Measurements from ENCODE around the gene NDUFA5. TPM values are rescaled to one million over a fixed set of nuclear protein-coding genes. Genes with fewer than 3 reads are reported as not detected.

NDUFA5 gene
- total RNA-seq, 1 experiment from 2014 or later: 77.0 TPM

DNA sequence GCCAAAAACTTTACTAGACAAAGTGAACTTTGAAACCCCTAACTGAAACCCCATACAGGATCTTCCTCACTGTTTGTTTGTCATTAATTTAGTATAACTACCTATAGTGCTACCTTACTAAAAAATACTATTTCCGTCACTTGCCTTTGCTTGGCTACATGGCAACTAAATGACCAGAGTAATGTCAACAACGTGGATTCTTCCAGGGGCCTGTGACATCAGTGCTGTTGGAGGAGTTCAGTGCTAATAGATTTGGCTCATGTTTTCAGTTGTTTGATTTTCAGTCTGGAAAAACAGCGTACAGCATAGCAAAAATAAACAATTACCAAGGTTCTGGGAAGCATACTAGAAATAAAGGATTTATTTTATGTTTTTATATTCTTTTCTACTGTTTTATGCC lies 41.0 kb upstream of the NDUFA5 start (continued):
- no peak for TF ChIP-seq NFYB (CRISPR knock-in tag; conservative IDR thresholded peaks at IDR 0.05; ENCODE audit: low read depth)
- no peak for TF ChIP-seq ZNF232 (CRISPR knock-in tag; IDR thresholded peaks at IDR 0.05)
- TF ChIP-seq, protein P1, sequence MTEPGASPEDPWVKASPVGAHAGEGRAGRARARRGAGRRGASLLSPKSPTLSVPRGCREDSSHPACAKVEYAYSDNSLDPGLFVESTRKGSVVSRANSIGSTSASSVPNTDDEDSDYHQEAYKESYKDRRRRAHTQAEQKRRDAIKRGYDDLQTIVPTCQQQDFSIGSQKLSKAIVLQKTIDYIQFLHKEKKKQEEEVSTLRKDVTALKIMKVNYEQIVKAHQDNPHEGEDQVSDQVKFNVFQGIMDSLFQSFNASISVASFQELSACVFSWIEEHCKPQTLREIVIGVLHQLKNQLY (CRISPR knock-in tag; IDR thresholded peaks at IDR 0.05): no peak
- TF ChIP-seq ZNF671 (CRISPR knock-in tag; IDR thresholded peaks at IDR 0.05): no peak
- TF ChIP-seq, protein P2, sequence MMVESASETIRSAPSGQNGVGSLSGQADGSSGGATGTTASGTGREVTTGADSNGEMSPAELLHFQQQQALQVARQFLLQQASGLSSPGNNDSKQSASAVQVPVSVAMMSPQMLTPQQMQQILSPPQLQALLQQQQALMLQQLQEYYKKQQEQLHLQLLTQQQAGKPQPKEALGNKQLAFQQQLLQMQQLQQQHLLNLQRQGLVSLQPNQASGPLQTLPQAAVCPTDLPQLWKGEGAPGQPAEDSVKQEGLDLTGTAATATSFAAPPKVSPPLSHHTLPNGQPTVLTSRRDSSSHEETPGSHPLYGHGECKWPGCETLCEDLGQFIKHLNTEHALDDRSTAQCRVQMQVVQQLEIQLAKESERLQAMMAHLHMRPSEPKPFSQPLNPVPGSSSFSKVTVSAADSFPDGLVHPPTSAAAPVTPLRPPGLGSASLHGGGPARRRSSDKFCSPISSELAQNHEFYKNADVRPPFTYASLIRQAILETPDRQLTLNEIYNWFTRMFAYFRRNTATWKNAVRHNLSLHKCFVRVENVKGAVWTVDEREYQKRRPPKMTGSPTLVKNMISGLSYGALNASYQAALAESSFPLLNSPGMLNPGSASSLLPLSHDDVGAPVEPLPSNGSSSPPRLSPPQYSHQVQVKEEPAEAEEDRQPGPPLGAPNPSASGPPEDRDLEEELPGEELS (CRISPR knock-in tag; IDR thresholded peaks at IDR 0.05): no peak
- TF ChIP-seq GRHL2 (CRISPR knock-in tag; IDR thresholded peaks at IDR 0.05; ENCODE audit: insufficient replicate concordance, severe bottlenecking): no peak
- TF ChIP-seq OVOL2 (CRISPR knock-in tag; IDR thresholded peaks at IDR 0.05; ENCODE audit: borderline replicate concordance): no peak
- TF ChIP-seq, protein P3, sequence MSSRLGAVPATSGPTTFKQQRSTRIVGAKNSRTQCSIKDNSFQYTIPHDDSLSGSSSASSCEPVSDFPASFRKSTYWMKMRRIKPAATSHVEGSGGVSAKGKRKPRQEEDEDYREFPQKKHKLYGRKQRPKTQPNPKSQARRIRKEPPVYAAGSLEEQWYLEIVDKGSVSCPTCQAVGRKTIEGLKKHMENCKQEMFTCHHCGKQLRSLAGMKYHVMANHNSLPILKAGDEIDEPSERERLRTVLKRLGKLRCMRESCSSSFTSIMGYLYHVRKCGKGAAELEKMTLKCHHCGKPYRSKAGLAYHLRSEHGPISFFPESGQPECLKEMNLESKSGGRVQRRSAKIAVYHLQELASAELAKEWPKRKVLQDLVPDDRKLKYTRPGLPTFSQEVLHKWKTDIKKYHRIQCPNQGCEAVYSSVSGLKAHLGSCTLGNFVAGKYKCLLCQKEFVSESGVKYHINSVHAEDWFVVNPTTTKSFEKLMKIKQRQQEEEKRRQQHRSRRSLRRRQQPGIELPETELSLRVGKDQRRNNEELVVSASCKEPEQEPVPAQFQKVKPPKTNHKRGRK (CRISPR knock-in tag; IDR thresholded peaks at IDR 0.05; ENCODE audit: borderline replicate concordance): no peak

DNA sequence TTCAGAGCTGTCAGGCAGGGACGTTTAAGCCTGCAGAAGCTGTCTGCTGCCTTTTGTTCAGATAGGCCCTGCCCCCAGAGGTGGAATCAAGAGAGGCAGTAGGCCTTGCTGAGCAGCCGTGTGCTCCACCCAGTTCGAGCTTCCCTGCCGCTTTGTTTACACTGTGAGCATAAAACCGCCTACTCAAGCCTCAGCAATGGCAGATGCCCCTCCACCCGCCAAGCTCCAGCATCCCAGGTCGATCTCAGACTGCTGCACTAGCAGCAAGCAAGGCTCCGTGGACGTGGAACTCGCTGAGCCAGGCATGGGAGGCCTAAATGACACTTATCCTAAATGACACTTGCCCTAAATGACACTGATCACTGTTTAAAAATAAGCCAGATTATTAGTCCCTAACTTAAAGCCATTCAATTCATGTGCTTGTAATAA lies 37.2 kb upstream of the NDUFA5 start:
- CTCF ChIA-PET: interaction anchor here (0.6 to 2.7 kb wide), 8 partner anchors 11 to 107 kb away, joined by 3 to 11 read pairs (median 4); partner anchors contain the start of gene NDUFA5
- 0 out of 2 replicates have a peak overlapping the region, but pooled peaks have one; percentile 66 for H3K27ac Mint-ChIP-seq
- POLR2A ChIA-PET: interaction anchor here (1.0 to 1.3 kb wide), 2 partner anchors 37 to 97 kb away, joined by 3 read pairs; no protein-coding TSS in a partner anchor
- DNase-seq (ENCODE audit: low spot score) (peak; percentile 67), ATAC-seq (peak; percentile 92)
- no peaks in the 10 kb centered on the region; the same call in none of the 2 replicates for H3K27me3 Mint-ChIP-seq (ENCODE audit: low read depth)
- H3K4me1 Mint-ChIP-seq: peaks cover 15% of the 10 kb centered on the region
- TF ChIP-seq ATF1 (CRISPR knock-in tag; IDR thresholded peaks at IDR 0.05): no peak
- peak; percentile 86; the same call in 1 of the 2 replicates for TF ChIP-seq FOXK1 (CRISPR knock-in tag; IDR thresholded peaks at IDR 0.05)
- TF ChIP-seq, protein P3 (CRISPR knock-in tag; IDR thresholded peaks at IDR 0.05; ENCODE audit: borderline replicate concordance): no peak
- no peaks in the 10 kb centered on the region for H3K36me3 Mint-ChIP-seq
- peak overlapping the region; percentile 32 for H3K4me3 Mint-ChIP-seq
- no peaks in the 10 kb centered on the region for H3K9me3 Mint-ChIP-seq

DNA sequence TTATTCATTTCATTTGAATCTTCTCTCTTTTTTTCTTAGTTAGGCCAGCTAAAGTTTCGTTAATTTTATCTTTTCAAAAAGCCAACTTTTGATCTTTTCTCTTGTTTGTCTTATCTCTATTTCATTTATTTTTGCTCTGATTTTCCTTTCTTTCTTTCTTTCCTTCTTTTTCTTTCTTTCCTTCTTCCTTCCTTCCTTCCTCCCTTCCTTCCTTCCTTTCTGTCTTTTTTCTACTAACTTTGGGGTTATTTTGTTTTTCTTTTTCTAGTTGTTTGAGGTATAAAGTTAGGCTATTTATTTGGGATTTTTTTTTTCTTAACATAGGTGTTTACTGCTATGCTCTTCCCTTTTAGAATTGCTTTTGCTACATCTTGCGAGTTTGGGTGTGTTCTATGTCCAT lies 30.8 kb upstream of the NDUFA5 start:
- Mint-ChIP-seq H3K27ac (no peak overlapping the region), H3K36me3 (no peaks in the 10 kb centered on the region), H3K4me1 (peaks cover 7% of the 10 kb centered on the region; the same call in 1 of the 2 replicates), H3K9me3 (no peaks in the 10 kb centered on the region), H3K4me3 (no peak overlapping the region), H3K27me3 (ENCODE audit: low read depth) (no peaks in the 10 kb centered on the region; the same call in none of the 2 replicates)
- DNase-seq (ENCODE audit: low spot score) (no peak), ATAC-seq (no peak)
- POLR2A ChIA-PET: no interaction called here
- CTCF ChIA-PET: no interaction called here
- TF ChIP-seq, protein P4, sequence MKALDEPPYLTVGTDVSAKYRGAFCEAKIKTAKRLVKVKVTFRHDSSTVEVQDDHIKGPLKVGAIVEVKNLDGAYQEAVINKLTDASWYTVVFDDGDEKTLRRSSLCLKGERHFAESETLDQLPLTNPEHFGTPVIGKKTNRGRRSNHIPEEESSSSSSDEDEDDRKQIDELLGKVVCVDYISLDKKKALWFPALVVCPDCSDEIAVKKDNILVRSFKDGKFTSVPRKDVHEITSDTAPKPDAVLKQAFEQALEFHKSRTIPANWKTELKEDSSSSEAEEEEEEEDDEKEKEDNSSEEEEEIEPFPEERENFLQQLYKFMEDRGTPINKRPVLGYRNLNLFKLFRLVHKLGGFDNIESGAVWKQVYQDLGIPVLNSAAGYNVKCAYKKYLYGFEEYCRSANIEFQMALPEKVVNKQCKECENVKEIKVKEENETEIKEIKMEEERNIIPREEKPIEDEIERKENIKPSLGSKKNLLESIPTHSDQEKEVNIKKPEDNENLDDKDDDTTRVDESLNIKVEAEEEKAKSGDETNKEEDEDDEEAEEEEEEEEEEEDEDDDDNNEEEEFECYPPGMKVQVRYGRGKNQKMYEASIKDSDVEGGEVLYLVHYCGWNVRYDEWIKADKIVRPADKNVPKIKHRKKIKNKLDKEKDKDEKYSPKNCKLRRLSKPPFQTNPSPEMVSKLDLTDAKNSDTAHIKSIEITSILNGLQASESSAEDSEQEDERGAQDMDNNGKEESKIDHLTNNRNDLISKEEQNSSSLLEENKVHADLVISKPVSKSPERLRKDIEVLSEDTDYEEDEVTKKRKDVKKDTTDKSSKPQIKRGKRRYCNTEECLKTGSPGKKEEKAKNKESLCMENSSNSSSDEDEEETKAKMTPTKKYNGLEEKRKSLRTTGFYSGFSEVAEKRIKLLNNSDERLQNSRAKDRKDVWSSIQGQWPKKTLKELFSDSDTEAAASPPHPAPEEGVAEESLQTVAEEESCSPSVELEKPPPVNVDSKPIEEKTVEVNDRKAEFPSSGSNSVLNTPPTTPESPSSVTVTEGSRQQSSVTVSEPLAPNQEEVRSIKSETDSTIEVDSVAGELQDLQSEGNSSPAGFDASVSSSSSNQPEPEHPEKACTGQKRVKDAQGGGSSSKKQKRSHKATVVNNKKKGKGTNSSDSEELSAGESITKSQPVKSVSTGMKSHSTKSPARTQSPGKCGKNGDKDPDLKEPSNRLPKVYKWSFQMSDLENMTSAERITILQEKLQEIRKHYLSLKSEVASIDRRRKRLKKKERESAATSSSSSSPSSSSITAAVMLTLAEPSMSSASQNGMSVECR (CRISPR knock-in tag; IDR thresholded peaks at IDR 0.05; ENCODE audit: borderline replicate concordance): no peak
- no peak for TF ChIP-seq ATF1 (CRISPR knock-in tag; IDR thresholded peaks at IDR 0.05)
- no peak for TF ChIP-seq HMGA2 (CRISPR knock-in tag; IDR thresholded peaks at IDR 0.05)
- TF ChIP-seq, protein P5, sequence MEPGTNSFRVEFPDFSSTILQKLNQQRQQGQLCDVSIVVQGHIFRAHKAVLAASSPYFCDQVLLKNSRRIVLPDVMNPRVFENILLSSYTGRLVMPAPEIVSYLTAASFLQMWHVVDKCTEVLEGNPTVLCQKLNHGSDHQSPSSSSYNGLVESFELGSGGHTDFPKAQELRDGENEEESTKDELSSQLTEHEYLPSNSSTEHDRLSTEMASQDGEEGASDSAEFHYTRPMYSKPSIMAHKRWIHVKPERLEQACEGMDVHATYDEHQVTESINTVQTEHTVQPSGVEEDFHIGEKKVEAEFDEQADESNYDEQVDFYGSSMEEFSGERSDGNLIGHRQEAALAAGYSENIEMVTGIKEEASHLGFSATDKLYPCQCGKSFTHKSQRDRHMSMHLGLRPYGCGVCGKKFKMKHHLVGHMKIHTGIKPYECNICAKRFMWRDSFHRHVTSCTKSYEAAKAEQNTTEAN (CRISPR knock-in tag; IDR thresholded peaks at IDR 0.05): no peak
- TF ChIP-seq RORB (CRISPR knock-in tag; IDR thresholded peaks at IDR 0.05): no peak
- TF ChIP-seq RELA (CRISPR knock-in tag; IDR thresholded peaks at IDR 0.05; ENCODE audit: borderline replicate concordance): no peak
- no peak for TF ChIP-seq ZNF138 (CRISPR knock-in tag; conservative IDR thresholded peaks at IDR 0.05)
- TF ChIP-seq, protein P6, sequence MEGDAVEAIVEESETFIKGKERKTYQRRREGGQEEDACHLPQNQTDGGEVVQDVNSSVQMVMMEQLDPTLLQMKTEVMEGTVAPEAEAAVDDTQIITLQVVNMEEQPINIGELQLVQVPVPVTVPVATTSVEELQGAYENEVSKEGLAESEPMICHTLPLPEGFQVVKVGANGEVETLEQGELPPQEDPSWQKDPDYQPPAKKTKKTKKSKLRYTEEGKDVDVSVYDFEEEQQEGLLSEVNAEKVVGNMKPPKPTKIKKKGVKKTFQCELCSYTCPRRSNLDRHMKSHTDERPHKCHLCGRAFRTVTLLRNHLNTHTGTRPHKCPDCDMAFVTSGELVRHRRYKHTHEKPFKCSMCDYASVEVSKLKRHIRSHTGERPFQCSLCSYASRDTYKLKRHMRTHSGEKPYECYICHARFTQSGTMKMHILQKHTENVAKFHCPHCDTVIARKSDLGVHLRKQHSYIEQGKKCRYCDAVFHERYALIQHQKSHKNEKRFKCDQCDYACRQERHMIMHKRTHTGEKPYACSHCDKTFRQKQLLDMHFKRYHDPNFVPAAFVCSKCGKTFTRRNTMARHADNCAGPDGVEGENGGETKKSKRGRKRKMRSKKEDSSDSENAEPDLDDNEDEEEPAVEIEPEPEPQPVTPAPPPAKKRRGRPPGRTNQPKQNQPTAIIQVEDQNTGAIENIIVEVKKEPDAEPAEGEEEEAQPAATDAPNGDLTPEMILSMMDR (IDR thresholded peaks at IDR 0.05): no peak
